Neural crest cell (in vitro differentiated cells): ENCODE measurements around the gene ACTL8. TPM values are rescaled to one million over a fixed set of nuclear protein-coding genes. Genes with fewer than 3 reads are reported as not detected.

ENCODE experiments used
- DNase-seq: peaks from one replicate; pipeline ENCODE4 v3.0.0; 2021; ENCODE audit warnings: low read depth, mixed read lengths, low spot score
- H3K27ac Mint-ChIP-seq: one replicate; pipeline ENCODE4 v1.8.0; 2021; ENCODE audit warnings: mild to moderate bottlenecking, mixed read lengths; ENCODE audit not compliant: unreplicated experiment
- H3K27me3 Mint-ChIP-seq: 2 replicates; pipeline ENCODE4 v1.8.0; 2021; ENCODE audit warnings: low read depth, mild to moderate bottlenecking, mixed read lengths
- H3K36me3 Mint-ChIP-seq: 2 replicates; pipeline ENCODE4 v1.8.0; 2021; ENCODE audit warnings: low read depth, mild to moderate bottlenecking, mixed read lengths
- H3K4me1 Mint-ChIP-seq: 2 replicates; pipeline ENCODE4 v1.8.0; 2021; ENCODE audit warnings: mixed read lengths
- H3K4me3 Mint-ChIP-seq: one replicate; pipeline ENCODE4 v1.8.0; 2021; ENCODE audit warnings: mild to moderate bottlenecking, mixed read lengths
- H3K9me3 Mint-ChIP-seq: 2 replicates; pipeline ENCODE4 v1.8.0; 2021; ENCODE audit warnings: mixed read lengths
- total RNA-seq: library from RNA; stranded (reverse); gene quantifications from 2 replicates; pipeline ENCODE4 v1.2.1, GENCODE V29; 2021
- TF ChIP-seq, protein P1 (sequence below): fragments of 200-600 bp; sonication (generic); conservative IDR thresholded peaks from 2 replicates; pipeline ENCODE4 v1.5.0; 2021; ENCODE audit warnings: antibody characterized with exemption, mild to moderate bottlenecking

Gene ACTL8
- total RNA-seq, 1 donor from 2014 or later = not detected

DNA sequence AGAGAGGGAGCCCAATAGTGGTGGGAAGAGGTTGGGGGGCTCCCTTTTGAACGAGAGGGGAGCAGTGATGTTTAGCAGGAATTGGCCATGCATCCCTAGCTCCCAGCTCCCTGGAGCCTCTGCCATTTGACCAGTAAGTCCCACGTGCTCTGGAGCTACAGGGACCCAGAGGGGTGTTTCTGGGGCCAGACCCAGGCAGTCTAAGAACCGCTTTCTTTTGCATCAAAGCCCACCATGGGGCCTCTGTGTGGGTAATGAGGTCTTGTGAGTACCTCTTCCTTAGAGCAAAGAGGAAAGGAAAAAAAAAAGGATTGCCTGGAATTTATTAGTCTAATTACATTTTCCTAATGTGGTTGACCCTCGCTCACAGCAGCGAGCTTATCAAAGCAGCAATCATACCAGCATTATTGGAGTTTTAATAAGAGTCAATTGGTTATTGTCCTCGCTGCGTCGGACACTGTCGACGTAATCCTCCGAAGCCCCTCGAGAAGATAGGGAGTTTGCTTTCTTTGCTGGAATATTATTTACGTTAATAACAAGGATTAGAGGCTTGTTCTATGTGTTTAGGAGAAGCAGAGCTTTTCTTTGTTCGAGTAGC, 17.6 kb downstream of the ACTL8 start:
- Mint-ChIP-seq H3K27me3 (no peaks in the 10 kb centered on the region), H3K27ac (no peak overlapping the region), H3K36me3 (no peaks in the 10 kb centered on the region), H3K4me1 (peaks cover 19% of the 10 kb centered on the region), H3K4me3 (no peak overlapping the region), H3K9me3 (no peaks in the 10 kb centered on the region)
- DNase-seq = no peak
- TF ChIP-seq, protein P1, sequence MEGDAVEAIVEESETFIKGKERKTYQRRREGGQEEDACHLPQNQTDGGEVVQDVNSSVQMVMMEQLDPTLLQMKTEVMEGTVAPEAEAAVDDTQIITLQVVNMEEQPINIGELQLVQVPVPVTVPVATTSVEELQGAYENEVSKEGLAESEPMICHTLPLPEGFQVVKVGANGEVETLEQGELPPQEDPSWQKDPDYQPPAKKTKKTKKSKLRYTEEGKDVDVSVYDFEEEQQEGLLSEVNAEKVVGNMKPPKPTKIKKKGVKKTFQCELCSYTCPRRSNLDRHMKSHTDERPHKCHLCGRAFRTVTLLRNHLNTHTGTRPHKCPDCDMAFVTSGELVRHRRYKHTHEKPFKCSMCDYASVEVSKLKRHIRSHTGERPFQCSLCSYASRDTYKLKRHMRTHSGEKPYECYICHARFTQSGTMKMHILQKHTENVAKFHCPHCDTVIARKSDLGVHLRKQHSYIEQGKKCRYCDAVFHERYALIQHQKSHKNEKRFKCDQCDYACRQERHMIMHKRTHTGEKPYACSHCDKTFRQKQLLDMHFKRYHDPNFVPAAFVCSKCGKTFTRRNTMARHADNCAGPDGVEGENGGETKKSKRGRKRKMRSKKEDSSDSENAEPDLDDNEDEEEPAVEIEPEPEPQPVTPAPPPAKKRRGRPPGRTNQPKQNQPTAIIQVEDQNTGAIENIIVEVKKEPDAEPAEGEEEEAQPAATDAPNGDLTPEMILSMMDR = no peak

- H3K27me3 Mint-ChIP-seq = no peaks in the 10 kb centered on the region
- TF ChIP-seq, protein P1 = no peak
- DNase-seq = no peak
- H3K4me1 Mint-ChIP-seq = peaks cover 12% of the 10 kb centered on the region
- H3K9me3 Mint-ChIP-seq = no peaks in the 10 kb centered on the region
- H3K4me3 Mint-ChIP-seq = no peak overlapping the region
- no peak overlapping the region for H3K27ac Mint-ChIP-seq
- H3K36me3 Mint-ChIP-seq = no peaks in the 10 kb centered on the region
These were observed 18.6 kb downstream of the ACTL8 start for GRCh38 chr1:17773591-17774326.

DNA sequence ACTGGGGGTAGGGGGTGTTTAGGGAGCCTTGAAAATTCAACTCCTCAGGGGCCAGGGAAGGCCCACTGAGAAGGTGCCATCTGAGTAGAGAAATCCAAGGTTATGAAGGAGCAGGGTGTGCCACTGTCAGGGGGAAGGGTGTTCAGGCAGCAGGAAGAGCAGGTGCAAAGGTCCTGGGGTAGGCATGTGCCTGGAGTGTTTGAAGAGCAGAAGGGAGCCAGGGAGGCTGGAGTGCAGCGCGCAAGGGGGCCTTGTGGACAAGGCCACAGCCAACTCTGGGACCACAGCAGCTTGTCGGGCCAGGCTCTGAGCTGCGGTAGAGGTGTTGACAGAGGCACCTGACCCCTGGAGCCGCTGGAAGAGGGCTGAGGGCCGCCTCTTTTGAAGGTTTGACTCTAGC, 19.3 kb downstream of the ACTL8 start:
- Mint-ChIP-seq H3K9me3 (no peaks in the 10 kb centered on the region), H3K27ac (no peak overlapping the region), H3K4me3 (no peak overlapping the region), H3K36me3 (no peaks in the 10 kb centered on the region), H3K4me1 (peaks cover 5% of the 10 kb centered on the region), H3K27me3 (no peaks in the 10 kb centered on the region)
- TF ChIP-seq, protein P1 = no peak
- no peak for DNase-seq

DNA sequence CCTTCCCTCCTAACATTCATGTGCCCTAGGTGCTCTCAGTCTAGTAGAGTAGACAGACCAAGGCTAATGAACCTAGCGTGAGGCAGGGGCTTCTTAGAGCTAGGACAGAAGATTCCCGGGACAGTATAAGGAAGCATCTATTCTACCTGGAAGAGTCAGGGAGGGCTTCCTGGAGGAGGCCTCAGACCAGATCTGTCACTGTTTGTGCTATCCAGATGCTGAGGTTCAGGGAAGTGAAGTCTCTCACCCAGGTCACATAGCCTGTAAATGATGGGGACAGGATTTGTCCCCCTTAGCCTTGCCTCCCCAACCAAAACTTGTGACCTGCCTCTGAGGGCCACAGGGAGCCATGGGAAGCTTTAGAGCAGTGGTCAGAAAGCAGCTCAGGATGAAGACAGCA, 20.7 kb downstream of the ACTL8 start:
- H3K27ac Mint-ChIP-seq = peak overlapping the region; percentile 83
- no peak overlapping the region for H3K4me3 Mint-ChIP-seq
- no peak for DNase-seq
- no peaks in the 10 kb centered on the region for H3K27me3 Mint-ChIP-seq
- H3K36me3 Mint-ChIP-seq = no peaks in the 10 kb centered on the region
- no peaks in the 10 kb centered on the region for H3K9me3 Mint-ChIP-seq
- TF ChIP-seq, protein P1 = no peak
- H3K4me1 Mint-ChIP-seq = peaks cover 5% of the 10 kb centered on the region

- Mint-ChIP-seq H3K27ac (peak overlapping the region; percentile 78), H3K4me3 (no peak overlapping the region), H3K9me3 (no peaks in the 10 kb centered on the region), H3K36me3 (no peaks in the 10 kb centered on the region), H3K27me3 (no peaks in the 10 kb centered on the region), H3K4me1 (peaks cover 5% of the 10 kb centered on the region)
- TF ChIP-seq, protein P1 = no peak
- DNase-seq = no peak
These were observed 21.3 kb downstream of the ACTL8 start for GRCh38 chr1:17776426-17776825.
